ENCODE data around the gene ZFP36. TPM values are rescaled to one million over a fixed set of nuclear protein-coding genes. Genes with fewer than 3 reads are reported as not detected.

Gene ZFP36
- total and polyA plus RNA-seq, 2 of the 8 experiments (the other 6 are each of a cell fraction or from before 2014, with no cell fraction given), result 4.0 to 10.9 TPM

DNA sequence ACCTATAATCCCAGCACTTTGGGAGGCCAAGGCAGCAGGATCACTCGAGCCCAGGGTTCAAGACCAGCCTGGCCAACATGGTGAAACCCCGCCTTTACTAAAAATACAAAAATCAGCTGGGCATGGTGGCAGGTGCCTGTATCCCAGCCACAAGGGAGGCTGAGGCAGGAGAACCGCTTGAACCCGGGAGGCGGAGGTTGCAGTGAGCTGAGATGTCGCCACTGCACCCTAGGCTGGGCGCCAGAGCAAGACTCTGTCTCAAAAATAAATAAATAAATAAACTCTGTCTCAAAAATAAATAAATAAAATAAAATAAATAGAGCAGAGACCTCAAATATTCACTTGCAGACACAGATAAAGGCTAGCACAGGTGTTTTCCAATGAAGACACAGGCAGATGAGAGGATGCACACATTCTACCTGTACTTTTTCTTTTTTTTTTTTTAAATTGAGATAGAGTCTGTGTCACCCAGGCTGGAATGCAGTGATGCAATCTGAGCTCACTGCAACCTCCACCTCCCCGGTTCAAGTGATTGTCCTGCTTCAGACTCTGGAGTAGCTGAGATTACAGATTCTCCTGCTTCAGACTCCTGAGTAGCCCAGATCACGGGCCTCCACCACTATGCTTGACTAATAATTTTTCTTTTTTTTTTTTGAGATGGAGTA, 31.8 kb downstream of the ZFP36 start:
- Histone ChIP-seq H3K79me1 (ENCODE audit: low read depth, low read length) (peaks cover 8% of the 10 kb centered on the region), H3K27ac (ENCODE audit: low read depth, low read length) (no peak overlapping the region), H3K9ac (replicated peaks in 1 of 4; ENCODE audit: extremely low read depth in 1 of 4, low read depth in 3 of 4, low read length in 3 of 4) (no peak overlapping the region), H3K23me2 (ENCODE audit: low read depth, low read length) (peaks cover 8% of the 10 kb centered on the region; the same call in 1 of the 2 replicates), H4K8ac (ENCODE audit: extremely low read depth, insufficient read depth, low read length) (no peak overlapping the region), H2BK20ac (ENCODE audit: low read length) (no peak overlapping the region), H3K4ac (replicated peaks; ENCODE audit: insufficient read length, low read depth, low read length) (no peak overlapping the region), H2BK120ac (replicated peaks; ENCODE audit: low read depth, low read length) (no peak overlapping the region), H3K14ac (ENCODE audit: insufficient read length) (no peak overlapping the region), H2BK15ac (ENCODE audit: low read length) (no peak overlapping the region), H4K20me1 (replicated peaks in 1 of 2; ENCODE audit: control insufficient read depth in 1 of 2, insufficient read depth in 2 of 2, low read length in 2 of 2) (peaks cover 4 to 14% of the 10 kb centered on the region in 2 experiments), H3K9me3 (ENCODE audit: insufficient read depth in 2 of 2, low read depth in 1 of 2, low read length in 1 of 2) (no peaks in the 10 kb centered on the region), H3K23ac (ENCODE audit: insufficient read length) (no peak overlapping the region), H3K79me2 (ENCODE audit: control insufficient read depth in 1 of 2, insufficient read depth in 2 of 2, low read length in 2 of 2) (peaks cover 7 to 20% of the 10 kb centered on the region in 2 experiments; a peak in 3 of 4 replicates), H4K91ac (replicated peaks; ENCODE audit: insufficient read length, low read length) (no peak overlapping the region), H2BK12ac (ENCODE audit: low read depth, low read length) (peak overlapping the region; percentile 19; the same call in 1 of the 2 replicates), H3K27me3 (replicated peaks in 1 of 4; ENCODE audit: control insufficient read depth in 3 of 4, extremely low read depth in 1 of 4, insufficient read depth in 3 of 4, low read length in 3 of 4) (no peaks in the 10 kb centered on the region), H3K4me3 (ENCODE audit: extremely low read depth in 1 of 4, insufficient read depth in 2 of 4, low read depth in 3 of 4, low read length in 4 of 4) (no peak overlapping the region), H3K4me2 (ENCODE audit: insufficient read depth in 1 of 2, low read depth in 2 of 2, low read length in 2 of 2) (no peak overlapping the region), H2AFZ (ENCODE audit: low read length) (no peak overlapping the region), H3K56ac (replicated peaks; ENCODE audit: insufficient read length, low read depth, low read length) (no peak overlapping the region), H3K36me3 (ENCODE audit: control insufficient read depth in 2 of 4, insufficient read depth in 4 of 4, low read length in 3 of 4) (peaks cover 11 to 16% (median 12%) of the 10 kb centered on the region in 4 experiments), H3K18ac (ENCODE audit: extremely low read depth, low read length) (no peak overlapping the region), H4K5ac (ENCODE audit: insufficient read length, low read depth, low read length) (no peak overlapping the region), H3K4me1 (replicated peaks in 1 of 4; ENCODE audit: control insufficient read depth in 3 of 4, insufficient read depth in 4 of 4, low read length in 3 of 4) (peaks cover 0 to 5% (median 0%) of the 10 kb centered on the region in 4 experiments; a peak in 3 of 7 replicates), H2BK5ac (ENCODE audit: low read depth, low read length) (no peak overlapping the region), H2AK5ac (ENCODE audit: low read depth, low read length) (no peak overlapping the region)
- WGBS, 2 experiments (ENCODE audit: extremely low coverage in 1 of 2, insufficient coverage in 1 of 2, insufficient read length in 1 of 2, insufficient replicate concordance in 2 of 2, low coverage in 1 of 2, low lambda C conversion rate in 2 of 2, missing lambda C conversion rate in 1 of 2), result 93% methylated on average over 9 of the region's 9 CpGs; no CpG with 5 or more reads in 1 of the 2 experiments
- DNase-seq (ENCODE audit: low read depth in 1 of 2, low spot score in 2 of 2) (no peak), FAIRE-seq (no peak)
- TF ChIP-seq SP2 (IDR thresholded peaks at IDR 0.05; ENCODE audit: low read length), result no peak
- TF ChIP-seq CEBPB (IDR thresholded peaks at IDR 0.05; ENCODE audit: low read depth, low read length), result peak; percentile 46; the same call in 1 of the 2 replicates
- ChIA-PET POLR2A (ENCODE audit: partially characterized antibody) (interaction anchor here (1.0 to 47.8 kb wide), 5 partner anchors 8 to 76 kb away, joined by 3 to 1154 read pairs (median 4); partner anchors contain the start of genes PLEKHG2, RPS16, SUPT5H and ZFP36), CTCF (ENCODE audit: partially characterized antibody) (interaction anchor here (0.7 to 1.1 kb wide), 4 partner anchors 10 to 31 kb away, joined by 3 read pairs; no protein-coding TSS in a partner anchor)

Measured in H1 (cell line).